Neural progenitor cell (in vitro differentiated cells): Measurements from ENCODE around the gene PRODH2. TPM values are rescaled to one million over a fixed set of nuclear protein-coding genes. Genes with fewer than 3 reads are reported as not detected.

Experiments
- DNase-seq: peaks from one replicate; pipeline ENCODE4 v3.0.0-alpha.2; 2016; ENCODE audit warnings: low spot score
- H2AFZ ChIP-seq: fragments of 200-600 bp; sonication (generic); replicated peaks from 2 replicates; pipeline ENCODE4 v1.6.1; 2016; ENCODE audit warnings: antibody characterized with exemption
- H3F3A ChIP-seq: fragments of 200-600 bp; sonication (generic); 2 replicates; pipeline ENCODE4 v1.6.1; 2016; ENCODE audit warnings: antibody characterized with exemption, low read depth
- H3K27ac ChIP-seq: fragments of 200-600 bp; sonication (generic); 2 replicates; pipeline ENCODE4 v1.5.1; 2016; ENCODE audit warnings: mild to moderate bottlenecking
- H3K27me3 ChIP-seq: fragments of 200-600 bp; sonication (generic); 2 replicates; pipeline ENCODE4 v1.6.1; 2016; ENCODE audit warnings: mild to moderate bottlenecking, moderate library complexity
- H3K36me3 ChIP-seq: fragments of 200-600 bp; sonication (generic); 2 replicates; pipeline ENCODE4 v1.5.1; 2016
- H3K4me1 ChIP-seq: fragments of 200-600 bp; sonication (generic); 2 replicates; pipeline ENCODE4 v1.6.1; 2016; ENCODE audit warnings: mixed run types
- H3K4me2 ChIP-seq: fragments of 200-600 bp; sonication (generic); 2 replicates; pipeline ENCODE4 v1.6.1; 2016
- H3K4me3 ChIP-seq: fragments of 200-600 bp; sonication (generic); 2 replicates; pipeline ENCODE4 v1.5.1; 2016
- H3K79me2 ChIP-seq: fragments of 200-600 bp; sonication (generic); 2 replicates; pipeline ENCODE4 v1.6.1; 2016; ENCODE audit warnings: low read depth
- H3K9ac ChIP-seq: fragments of 200-600 bp; sonication (generic); 2 replicates; pipeline ENCODE4 v1.6.1; 2016
- H3K9me3 ChIP-seq: fragments of 200-600 bp; sonication (generic); 2 replicates; pipeline ENCODE4 v1.5.1; 2016; ENCODE audit warnings: low read depth
- H4K20me1 ChIP-seq: fragments of 200-600 bp; sonication (generic); 2 replicates; pipeline ENCODE4 v1.6.1; 2016; ENCODE audit warnings: low read depth
- H3K27ac Mint-ChIP-seq: 3 replicates; pipeline ENCODE4 v1.8.0; 2021; ENCODE audit warnings: mixed read lengths
- H3K27me3 Mint-ChIP-seq: 2 replicates; pipeline ENCODE4 v1.8.0; 2022; ENCODE audit warnings: low read depth, mild to moderate bottlenecking, inconsistent platforms, moderate library complexity, mixed read lengths; ENCODE audit not compliant: insufficient read depth
- H3K36me3 Mint-ChIP-seq: 3 replicates; pipeline ENCODE4 v1.8.0; 2021; ENCODE audit warnings: mixed read lengths
- H3K4me1 Mint-ChIP-seq: 3 replicates; pipeline ENCODE4 v1.8.0; 2021; ENCODE audit warnings: mixed read lengths
- H3K4me3 Mint-ChIP-seq: 3 replicates; pipeline ENCODE4 v1.8.0; 2021; ENCODE audit warnings: mild to moderate bottlenecking, moderate library complexity, mixed read lengths
- H3K9me3 Mint-ChIP-seq: 3 replicates; pipeline ENCODE4 v1.8.0; 2020; ENCODE audit warnings: mixed read lengths
- CTCF ChIP-seq: fragments of 200-600 bp; sonication (generic); IDR thresholded peaks from 2 replicates; pipeline ENCODE4 v1.5.1; 2017; ENCODE audit warnings: antibody characterized with exemption, mild to moderate bottlenecking
- EZH2 ChIP-seq: fragments of 200-600 bp; sonication (generic); IDR thresholded peaks from 2 replicates; pipeline ENCODE4 v1.6.1; 2017; ENCODE audit warnings: antibody characterized with exemption, mild to moderate bottlenecking, moderate library complexity
- EZH2phosphoT487 ChIP-seq: fragments of 200-600 bp; sonication (generic); IDR thresholded peaks from 2 replicates; pipeline ENCODE4 v1.6.1; 2017; ENCODE audit warnings: antibody characterized with exemption
- total RNA-seq: library from RNA; depleted of rRNA; stranded (reverse); fragments of >200 nt; gene quantifications from 2 replicates; pipeline ENCODE4 v1.2.3, GENCODE V29; 2015; ENCODE audit warnings: low replicate concordance

The PRODH2 gene
- total RNA-seq, 1 donor from 2014 or later, result not detected

GRCh38 chr19:35813043-35813890, 622 bp upstream of the PRODH2 start:
- Histone ChIP-seq H3K4me3 (no peak overlapping the region), H3K4me1 (no peaks in the 10 kb centered on the region), H3K27me3 (no peaks in the 10 kb centered on the region), H3K4me2 (no peak overlapping the region), H3K79me2 (no peaks in the 10 kb centered on the region), H3K36me3 (no peaks in the 10 kb centered on the region), H2AFZ (no peak overlapping the region), H3F3A (no peaks in the 10 kb centered on the region), H3K27ac (no peak overlapping the region), H4K20me1 (no peaks in the 10 kb centered on the region), H3K9ac (no peak overlapping the region), H3K9me3 (no peaks in the 10 kb centered on the region)
- TF ChIP-seq CTCF (no peak), EZH2 (no peak), EZH2phosphoT487 (no peak)
- Mint-ChIP-seq H3K36me3 (no peaks in the 10 kb centered on the region), H3K27me3 (peaks cover 15% of the 10 kb centered on the region), H3K9me3 (no peaks in the 10 kb centered on the region), H3K4me1 (no peaks in the 10 kb centered on the region), H3K27ac (no peak overlapping the region), H3K4me3 (no peak overlapping the region)
- no peak for DNase-seq

GRCh38 chr19:35811317-35812219, 1.1 kb downstream of the PRODH2 start:
- TF ChIP-seq EZH2 (no peak), CTCF (no peak), EZH2phosphoT487 (no peak)
- Mint-ChIP-seq H3K9me3 (no peaks in the 10 kb centered on the region), H3K4me1 (no peaks in the 10 kb centered on the region), H3K27me3 (peaks cover 17% of the 10 kb centered on the region), H3K4me3 (no peak overlapping the region), H3K27ac (no peak overlapping the region), H3K36me3 (no peaks in the 10 kb centered on the region)
- Histone ChIP-seq H3F3A (no peaks in the 10 kb centered on the region), H3K9ac (no peak overlapping the region), H3K36me3 (no peaks in the 10 kb centered on the region), H3K4me1 (no peaks in the 10 kb centered on the region), H4K20me1 (no peaks in the 10 kb centered on the region), H2AFZ (no peak overlapping the region), H3K27ac (no peak overlapping the region), H3K9me3 (no peaks in the 10 kb centered on the region), H3K27me3 (no peaks in the 10 kb centered on the region), H3K4me3 (no peak overlapping the region), H3K79me2 (no peaks in the 10 kb centered on the region), H3K4me2 (no peak overlapping the region)
- no peak for DNase-seq

GRCh38 chr19:35807633-35808032, 5.0 kb downstream of the PRODH2 start:
- Histone ChIP-seq H3K9ac (no peak overlapping the region), H3K4me2 (no peak overlapping the region), H3F3A (no peaks in the 10 kb centered on the region), H3K4me1 (no peaks in the 10 kb centered on the region), H2AFZ (no peak overlapping the region), H4K20me1 (no peaks in the 10 kb centered on the region), H3K36me3 (no peaks in the 10 kb centered on the region), H3K27me3 (no peaks in the 10 kb centered on the region), H3K9me3 (no peaks in the 10 kb centered on the region), H3K4me3 (no peak overlapping the region), H3K79me2 (no peaks in the 10 kb centered on the region), H3K27ac (no peak overlapping the region)
- peaks cover 13% of the 10 kb centered on the region for H3K27me3 Mint-ChIP-seq
- H3K4me3 Mint-ChIP-seq, result no peak overlapping the region
- no peaks in the 10 kb centered on the region for H3K9me3 Mint-ChIP-seq
- no peak overlapping the region for H3K27ac Mint-ChIP-seq
- DNase-seq, result no peak
- no peaks in the 10 kb centered on the region for H3K36me3 Mint-ChIP-seq
- TF ChIP-seq EZH2 (no peak), CTCF (no peak), EZH2phosphoT487 (no peak)
- no peaks in the 10 kb centered on the region for H3K4me1 Mint-ChIP-seq
